K562 (cell line): ENCODE measurements around the gene KLHL14.

Source experiments
- KAT2B ChIP-seq: IDR thresholded peaks from one replicate; pipeline ENCODE4 v1.6.1; 2012; ENCODE audit warnings: low read depth, mild to moderate bottlenecking, control low read depth, inconsistent platforms, low read length, moderate library complexity
- MAFF ChIP-seq: IDR thresholded peaks from 2 replicates; pipeline ENCODE4 v1.6.1; 2012; ENCODE audit warnings: low read length, improper control_type of control experiment
- PCBP1 ChIP-seq: fragments of 200-400 bp; formaldehyde crosslinking; IDR thresholded peaks from 2 replicates; pipeline ENCODE4 v1.6.1; 2018; ENCODE audit warnings: mild to moderate bottlenecking, low read depth, low read length; ENCODE audit not compliant: poor library complexity, severe bottlenecking
- SRSF9 ChIP-seq: fragments of 200-400 bp; formaldehyde crosslinking; IDR thresholded peaks from 2 replicates; pipeline ENCODE4 v1.6.1; 2017; ENCODE audit warnings: low read depth, low read length, borderline replicate concordance
- TF ChIP-seq, protein P1 (sequence below): sonication (generic); formaldehyde crosslinking; IDR thresholded peaks from 2 replicates; pipeline ENCODE4 v1.8.1; 2023; ENCODE audit warnings: mild to moderate bottlenecking, missing genetic modification reagents
- TF ChIP-seq, protein P2 (sequence below), 3 experiments: IDR thresholded peaks in 2 of 3; conservative IDR thresholded peaks in 1 of 3; 2 replicates each; pipeline ENCODE4 v1.5.1; 2011 to 2012; ENCODE audit warnings: low read length in 3 of 3, mild to moderate bottlenecking in 3 of 3, control low read depth in 2 of 3, improper control_type of control experiment in 1 of 3, inconsistent platforms in 1 of 3, low read depth in 1 of 3, mixed read lengths in 1 of 3, moderate library complexity in 1 of 3; ENCODE audit not compliant: insufficient read depth in 2 of 3
- TF ChIP-seq, protein P3 (sequence below): sonication (generic); formaldehyde crosslinking; IDR thresholded peaks from 2 replicates; pipeline ENCODE4 v1.9.0; 2022; ENCODE audit warnings: mild to moderate bottlenecking, missing genetic modification reagents

DNA sequence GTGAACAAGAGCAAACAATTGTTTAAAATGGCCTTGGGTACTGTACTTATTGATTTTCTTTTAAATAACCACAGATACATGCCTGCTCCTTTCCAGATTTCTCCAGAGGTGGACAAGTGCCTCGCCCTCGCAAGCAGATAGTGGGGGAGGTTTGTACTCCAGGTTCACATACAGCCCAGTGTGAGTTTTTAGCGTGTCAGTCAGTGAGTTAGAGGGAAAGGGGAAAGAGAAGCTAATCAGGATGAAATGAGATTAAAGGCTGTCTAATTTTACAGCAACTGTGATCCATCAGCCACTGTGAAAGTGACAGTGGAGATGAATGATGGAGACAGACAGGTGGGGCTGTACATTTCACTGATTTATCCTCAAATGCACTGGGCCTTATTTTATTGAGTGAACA is 74.7 kb downstream of the KLHL14 start:
- TF ChIP-seq, protein P1, sequence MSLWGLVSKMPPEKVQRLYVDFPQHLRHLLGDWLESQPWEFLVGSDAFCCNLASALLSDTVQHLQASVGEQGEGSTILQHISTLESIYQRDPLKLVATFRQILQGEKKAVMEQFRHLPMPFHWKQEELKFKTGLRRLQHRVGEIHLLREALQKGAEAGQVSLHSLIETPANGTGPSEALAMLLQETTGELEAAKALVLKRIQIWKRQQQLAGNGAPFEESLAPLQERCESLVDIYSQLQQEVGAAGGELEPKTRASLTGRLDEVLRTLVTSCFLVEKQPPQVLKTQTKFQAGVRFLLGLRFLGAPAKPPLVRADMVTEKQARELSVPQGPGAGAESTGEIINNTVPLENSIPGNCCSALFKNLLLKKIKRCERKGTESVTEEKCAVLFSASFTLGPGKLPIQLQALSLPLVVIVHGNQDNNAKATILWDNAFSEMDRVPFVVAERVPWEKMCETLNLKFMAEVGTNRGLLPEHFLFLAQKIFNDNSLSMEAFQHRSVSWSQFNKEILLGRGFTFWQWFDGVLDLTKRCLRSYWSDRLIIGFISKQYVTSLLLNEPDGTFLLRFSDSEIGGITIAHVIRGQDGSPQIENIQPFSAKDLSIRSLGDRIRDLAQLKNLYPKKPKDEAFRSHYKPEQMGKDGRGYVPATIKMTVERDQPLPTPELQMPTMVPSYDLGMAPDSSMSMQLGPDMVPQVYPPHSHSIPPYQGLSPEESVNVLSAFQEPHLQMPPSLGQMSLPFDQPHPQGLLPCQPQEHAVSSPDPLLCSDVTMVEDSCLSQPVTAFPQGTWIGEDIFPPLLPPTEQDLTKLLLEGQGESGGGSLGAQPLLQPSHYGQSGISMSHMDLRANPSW = no peak
- TF ChIP-seq KAT2B (no peak), SRSF9 (no peak), PCBP1 (no peak), MAFF (no peak)
- TF ChIP-seq, protein P2, sequence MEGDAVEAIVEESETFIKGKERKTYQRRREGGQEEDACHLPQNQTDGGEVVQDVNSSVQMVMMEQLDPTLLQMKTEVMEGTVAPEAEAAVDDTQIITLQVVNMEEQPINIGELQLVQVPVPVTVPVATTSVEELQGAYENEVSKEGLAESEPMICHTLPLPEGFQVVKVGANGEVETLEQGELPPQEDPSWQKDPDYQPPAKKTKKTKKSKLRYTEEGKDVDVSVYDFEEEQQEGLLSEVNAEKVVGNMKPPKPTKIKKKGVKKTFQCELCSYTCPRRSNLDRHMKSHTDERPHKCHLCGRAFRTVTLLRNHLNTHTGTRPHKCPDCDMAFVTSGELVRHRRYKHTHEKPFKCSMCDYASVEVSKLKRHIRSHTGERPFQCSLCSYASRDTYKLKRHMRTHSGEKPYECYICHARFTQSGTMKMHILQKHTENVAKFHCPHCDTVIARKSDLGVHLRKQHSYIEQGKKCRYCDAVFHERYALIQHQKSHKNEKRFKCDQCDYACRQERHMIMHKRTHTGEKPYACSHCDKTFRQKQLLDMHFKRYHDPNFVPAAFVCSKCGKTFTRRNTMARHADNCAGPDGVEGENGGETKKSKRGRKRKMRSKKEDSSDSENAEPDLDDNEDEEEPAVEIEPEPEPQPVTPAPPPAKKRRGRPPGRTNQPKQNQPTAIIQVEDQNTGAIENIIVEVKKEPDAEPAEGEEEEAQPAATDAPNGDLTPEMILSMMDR (IDR thresholded peaks at IDR 0.05 in 2 of 3, conservative IDR thresholded peaks at IDR 0.05 in 1 of 3; ENCODE audit: insufficient read depth in 2 of 3, low read depth in 1 of 3, low read length in 3 of 3) = no peak
- TF ChIP-seq, protein P3, sequence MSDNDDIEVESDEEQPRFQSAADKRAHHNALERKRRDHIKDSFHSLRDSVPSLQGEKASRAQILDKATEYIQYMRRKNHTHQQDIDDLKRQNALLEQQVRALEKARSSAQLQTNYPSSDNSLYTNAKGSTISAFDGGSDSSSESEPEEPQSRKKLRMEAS (CRISPR knock-in tag) = no peak
